Occipital lobe (tissue), 2 donors: ENCODE measurements around the gene PRSS1. TPM values are rescaled to one million over a fixed set of nuclear protein-coding genes. Genes with fewer than 3 reads are reported as not detected.
"Not testable (repeated sequence)": the region's sequence is repeated elsewhere in the genome, so short reads cannot be mapped to it uniquely, and the experiment has no call there.

Experiments used
- DNase-seq: peaks from one replicate; lab custom pipeline; 2025; lab: John Stamatoyannopoulos, UW
- total RNA-seq: library from RNA; depleted of rRNA; stranded (reverse); fragments of >200 nt; gene quantifications from one replicate; pipeline ENCODE4 v1.2.3, GENCODE V29; 2014

Gene PRSS1
- total RNA-seq, 1 donor from 2014 or later: not detected

DNA sequence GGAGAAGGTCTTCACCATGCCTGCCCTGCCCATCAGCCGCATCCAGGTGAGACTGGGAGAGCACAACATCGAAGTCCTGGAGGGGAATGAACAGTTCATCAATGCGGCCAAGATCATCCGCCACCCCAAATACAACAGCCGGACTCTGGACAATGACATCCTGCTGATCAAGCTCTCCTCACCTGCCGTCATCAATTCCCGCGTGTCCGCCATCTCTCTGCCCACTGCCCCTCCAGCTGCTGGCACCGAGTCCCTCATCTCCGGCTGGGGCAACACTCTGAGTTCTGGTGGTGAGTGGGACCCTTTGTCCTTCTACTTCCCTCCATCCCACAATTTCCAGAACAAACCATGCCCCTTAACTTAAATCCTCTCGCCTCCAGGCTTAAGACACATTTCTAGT is 24.0 kb downstream of the PRSS1 start:
- no peak for DNase-seq

DNA sequence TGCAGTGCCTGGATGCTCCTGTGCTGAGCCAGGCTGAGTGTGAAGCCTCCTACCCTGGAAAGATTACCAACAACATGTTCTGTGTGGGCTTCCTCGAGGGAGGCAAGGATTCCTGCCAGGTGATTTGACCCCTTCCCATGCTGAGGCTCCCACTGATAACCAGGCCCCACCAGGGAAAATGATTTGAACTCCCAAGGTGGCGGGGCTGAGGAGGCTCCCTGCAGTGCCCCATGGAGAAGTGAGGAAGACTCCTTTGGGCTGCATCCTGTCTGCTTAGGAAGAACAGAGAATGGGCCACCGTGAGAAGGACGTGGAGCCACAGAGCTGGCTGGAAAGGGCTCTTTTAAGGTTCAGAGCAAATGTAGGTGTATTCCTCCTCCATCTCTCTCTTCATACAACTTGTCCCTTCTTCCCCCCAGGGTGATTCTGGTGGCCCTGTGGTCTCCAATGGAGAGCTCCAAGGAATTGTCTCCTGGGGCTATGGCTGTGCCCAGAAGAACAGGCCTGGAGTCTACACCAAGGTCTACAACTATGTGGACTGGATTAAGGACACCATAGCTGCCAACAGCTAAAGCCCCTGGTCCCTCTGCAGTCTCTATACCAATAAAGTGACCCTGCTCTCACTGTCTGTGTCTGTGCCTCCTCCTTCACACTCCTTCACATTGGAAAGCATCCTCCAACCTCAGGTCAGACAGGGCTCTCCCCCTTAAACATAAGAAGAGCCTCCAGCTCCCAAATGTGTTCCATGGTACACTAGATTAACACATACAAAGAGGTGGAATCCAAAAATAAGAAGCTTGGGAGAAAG is 24.9 kb downstream of the PRSS1 start:
- no peak for DNase-seq

DNA sequence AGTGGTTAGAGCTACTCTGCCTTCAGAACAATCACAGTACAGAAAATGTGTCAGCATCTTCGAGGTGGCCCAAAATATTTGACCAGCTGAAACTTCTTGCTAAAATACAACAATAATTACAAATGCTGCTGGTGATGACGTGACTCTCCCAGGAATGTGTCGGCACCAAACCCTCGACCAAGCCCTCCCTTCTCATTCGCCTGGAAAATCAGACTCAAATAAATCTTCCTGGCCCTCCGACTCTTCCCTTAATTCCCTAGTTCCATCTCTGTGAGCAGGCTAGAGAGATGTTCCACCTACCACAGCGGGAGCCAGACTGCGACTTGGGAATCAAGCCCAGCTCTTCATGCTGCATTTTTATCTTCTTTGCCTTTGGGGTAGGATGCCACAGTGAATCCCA is 25.6 kb downstream of the PRSS1 start:
- no peak for DNase-seq

DNA sequence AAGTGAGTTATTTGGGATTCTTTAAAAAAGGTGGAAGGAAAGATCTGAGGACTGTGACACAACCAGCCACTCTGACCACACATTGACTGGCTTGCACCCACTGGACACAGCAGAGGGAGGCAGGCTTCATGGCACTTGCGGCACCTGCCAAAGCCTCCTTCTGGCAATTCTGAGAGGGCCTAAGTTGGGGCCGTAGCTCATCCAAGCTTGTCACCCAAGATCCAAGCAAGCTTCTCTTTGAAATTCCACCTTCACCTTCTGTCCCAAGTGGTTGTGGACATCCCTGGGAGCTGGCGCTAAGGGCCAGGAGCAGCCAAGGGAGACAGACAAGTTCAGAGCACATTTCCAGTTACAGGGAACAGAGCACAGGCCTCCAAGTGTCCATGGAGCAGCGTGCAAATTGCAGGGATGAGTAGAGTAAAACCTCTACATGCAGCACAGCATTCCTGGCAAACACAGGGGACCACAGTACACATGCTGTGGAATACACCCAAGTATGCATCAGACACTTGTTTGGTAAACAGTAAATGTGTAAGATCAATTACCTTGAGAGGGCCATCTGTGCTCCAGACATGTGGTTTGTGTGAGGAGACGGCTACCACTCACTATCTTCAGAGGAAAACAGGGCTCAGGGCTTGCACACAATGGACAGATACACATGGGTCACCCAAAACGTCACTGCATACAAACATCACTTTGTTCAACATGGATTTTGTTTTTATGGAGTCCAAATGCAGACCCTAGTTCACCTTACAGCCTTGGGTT is 26.3 kb downstream of the PRSS1 start:
- DNase-seq: not testable (repeated sequence)

DNA sequence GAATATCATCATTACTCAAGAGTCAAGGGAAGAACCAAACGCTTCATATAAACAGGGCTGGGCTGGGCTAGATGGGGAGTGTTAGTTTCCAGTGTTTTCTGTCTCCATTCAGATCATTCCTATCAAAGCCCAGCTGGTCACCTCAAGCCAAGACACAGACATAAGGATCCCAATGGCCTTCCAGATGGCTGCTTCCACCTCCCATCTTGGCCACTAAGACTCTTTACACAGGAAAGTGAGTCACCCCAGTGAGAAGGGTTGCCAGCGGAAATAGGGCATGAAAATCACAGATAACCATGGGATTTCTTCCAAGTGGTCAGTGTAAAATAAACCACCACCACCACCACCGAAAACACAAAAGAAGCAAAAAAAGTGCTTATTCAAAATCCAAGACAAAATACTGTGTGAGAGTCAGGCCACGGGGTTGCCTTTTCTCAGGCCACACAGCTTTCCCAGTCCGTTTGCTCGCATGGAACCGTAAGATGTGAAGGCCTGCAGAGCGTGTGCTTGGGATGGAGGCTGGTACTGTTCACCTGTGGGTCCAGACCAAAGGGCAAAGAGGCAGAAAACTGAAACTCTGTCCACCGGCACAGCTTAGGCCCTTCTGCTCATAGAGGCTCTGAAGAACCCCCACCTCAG is 27.1 kb downstream of the PRSS1 start:
- DNase-seq: no peak

DNA sequence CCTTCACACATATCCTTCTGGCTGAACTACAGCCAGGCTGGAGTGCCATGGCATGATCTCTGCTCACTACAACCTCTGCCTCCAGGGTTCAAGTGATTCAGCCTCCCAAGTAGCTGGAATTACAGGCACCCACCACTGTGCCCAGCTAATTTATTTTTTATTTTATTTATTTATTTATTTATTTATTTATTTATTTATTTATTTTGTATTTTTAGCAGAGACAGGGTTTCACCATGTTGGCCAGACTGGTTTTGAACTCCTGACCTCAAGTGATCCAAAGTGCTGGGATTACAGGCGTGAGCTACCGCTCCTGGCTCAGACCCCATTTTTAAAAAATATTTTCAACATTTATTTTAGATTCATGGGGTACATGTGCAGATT is 27.6 kb downstream of the PRSS1 start:
- not testable (repeated sequence) for DNase-seq

DNA sequence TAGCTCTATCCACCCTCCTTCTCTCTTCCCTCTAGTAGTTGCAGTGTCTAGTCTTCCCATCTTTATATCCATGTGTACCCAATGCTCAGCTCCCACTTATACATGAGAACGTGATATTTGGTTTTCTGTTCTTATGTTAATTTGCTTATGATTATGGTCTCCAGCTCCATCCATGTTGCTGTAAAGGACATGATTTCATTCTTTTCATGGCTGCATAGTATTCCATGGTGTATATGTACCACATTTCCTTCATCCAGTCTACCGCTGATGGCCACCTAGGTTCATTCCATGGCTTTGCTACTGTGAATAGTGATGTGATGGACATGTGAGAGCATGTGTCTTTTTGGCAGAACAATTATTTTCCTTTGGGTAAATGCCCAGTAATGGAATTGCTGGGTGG is 28.0 kb downstream of the PRSS1 start:
- DNase-seq: no peak

DNA sequence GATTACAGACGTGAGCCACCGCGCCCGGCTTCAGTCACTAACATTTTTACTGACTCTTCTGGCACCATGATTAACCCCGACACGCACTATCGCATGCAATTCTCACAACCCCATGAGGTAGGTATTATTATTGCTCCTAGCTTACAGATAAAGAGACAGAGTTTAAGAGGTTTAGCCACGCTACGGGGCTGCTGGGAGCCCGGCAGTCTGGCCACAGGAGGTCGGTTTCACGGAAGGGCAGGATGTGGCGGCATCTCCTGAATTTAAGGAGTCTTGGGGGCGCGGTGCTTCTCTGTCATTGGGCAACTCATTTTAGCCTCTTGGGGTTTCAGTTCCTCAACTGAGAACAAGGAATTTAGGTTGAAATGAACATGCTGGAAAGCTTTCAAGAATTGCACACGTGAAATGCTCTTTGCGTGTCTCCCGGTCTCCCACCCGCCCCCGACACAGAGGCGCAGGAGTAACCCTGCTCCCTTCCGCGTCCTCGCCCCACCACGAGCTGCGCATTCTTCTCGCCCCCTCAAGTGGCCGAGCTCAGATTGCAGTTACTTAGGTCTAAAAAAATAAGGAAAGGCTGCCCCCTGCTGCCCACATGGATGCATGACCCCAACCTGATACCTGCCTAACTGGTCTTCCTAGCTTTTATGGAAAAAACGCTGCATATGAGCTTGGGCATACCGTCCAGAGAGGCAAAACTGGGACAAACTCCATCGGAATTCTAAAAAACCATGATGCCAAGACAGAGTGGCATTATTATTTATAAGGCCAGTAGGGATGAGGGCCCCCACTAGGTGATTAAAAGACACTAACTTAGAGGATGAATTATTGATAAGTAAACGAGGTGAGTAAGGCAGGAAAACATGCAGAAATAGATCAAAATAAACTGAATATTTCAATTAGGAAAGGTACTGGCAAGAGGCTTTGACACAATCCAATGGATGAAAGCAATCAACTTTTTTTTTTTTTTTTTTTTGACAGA is 33.9 kb downstream of the PRSS1 start:
- peak; percentile 75 for DNase-seq

DNA sequence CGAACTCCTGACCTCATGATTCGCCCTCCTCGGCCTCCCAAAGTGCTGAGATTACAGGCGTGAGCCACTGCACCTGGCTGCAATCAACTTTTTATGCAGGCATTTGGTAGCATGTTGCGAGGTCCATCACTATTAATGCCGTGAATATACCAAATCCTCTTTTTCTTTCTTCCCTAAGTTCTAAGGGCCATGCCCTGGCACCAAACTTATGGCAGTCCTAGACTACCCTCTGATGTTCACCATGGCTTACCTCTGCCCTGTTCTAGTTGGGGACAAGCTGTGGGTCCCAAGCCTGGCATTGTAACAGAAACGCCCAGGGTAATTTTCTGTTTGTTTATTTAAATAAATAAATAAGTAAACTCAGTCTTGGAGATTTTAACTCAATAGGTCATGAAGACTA is 34.8 kb downstream of the PRSS1 start:
- DNase-seq: no peak

DNA sequence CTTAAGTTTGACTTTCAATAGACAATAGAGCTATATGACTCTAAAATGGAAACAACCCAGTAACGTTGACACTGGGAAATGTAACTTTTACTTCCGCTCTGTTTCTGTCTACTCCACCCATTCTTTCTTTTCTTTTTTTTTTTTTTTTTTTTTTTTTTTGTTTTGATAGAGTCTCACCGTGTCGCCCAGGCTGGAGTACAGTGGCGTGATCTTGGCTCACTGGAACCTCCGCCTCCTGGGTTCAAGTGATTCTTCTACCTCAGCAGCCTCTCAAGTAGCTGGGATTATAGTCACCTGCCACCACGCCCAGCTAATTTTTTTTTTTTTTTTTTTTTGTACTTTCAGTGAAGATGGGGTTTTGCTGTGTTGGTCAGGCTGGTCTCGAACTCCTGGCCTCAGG is 35.4 kb downstream of the PRSS1 start:
- no peak for DNase-seq

DNA sequence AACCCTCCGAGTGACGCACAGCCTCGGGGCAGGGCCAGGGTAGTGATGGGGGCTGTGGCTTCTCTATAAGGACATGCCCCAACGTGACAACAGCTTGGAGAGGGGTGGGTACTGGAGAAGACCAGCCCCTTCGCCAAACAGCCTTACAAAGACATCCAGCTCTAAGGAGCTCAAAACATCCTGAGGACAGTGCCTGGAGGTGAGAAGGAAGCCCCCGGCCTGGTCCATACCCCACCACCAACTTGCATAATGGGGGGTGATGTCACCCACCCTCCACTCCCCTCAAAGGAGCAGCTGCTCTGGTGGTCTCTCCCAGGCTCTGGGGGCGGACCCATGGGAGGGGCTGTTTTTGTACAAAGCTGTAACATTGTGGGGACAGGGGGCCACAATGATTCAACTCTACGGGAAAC is 36.6 kb downstream of the PRSS1 start:
- no peak for DNase-seq

DNA sequence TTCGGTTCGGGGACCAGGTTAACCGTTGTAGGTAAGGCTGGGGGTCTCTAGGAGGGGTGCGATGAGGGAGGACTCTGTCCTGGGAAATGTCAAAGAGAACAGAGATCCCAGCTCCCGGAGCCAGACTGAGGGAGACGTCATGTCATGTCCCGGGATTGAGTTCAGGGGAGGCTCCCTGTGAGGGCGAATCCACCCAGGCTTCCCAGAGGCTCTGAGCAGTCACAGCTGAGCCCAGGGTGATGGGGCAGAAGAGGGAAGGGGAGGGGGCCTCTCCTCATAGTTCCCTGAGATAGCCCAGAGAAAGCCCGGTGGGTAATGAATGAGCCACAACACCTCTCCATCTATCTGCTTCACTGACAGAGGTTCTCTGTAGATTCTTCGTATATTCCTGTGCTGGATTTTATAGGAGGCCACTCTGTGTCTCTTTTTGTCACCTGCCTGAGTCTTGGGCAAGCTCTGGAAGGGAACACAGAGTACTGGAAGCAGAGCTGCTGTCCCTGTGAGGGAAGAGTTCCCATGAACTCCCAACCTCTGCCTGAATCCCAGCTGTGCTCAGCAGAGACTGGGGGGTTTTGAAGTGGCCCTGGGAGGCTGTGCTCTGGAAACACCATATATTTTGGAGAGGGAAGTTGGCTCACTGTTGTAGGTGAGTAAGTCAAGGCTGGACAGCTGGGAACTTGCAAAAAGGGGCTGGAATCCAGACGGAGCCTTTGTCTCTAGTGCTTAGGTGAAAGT is 37.9 kb downstream of the PRSS1 start:
- DNase-seq: no peak

DNA sequence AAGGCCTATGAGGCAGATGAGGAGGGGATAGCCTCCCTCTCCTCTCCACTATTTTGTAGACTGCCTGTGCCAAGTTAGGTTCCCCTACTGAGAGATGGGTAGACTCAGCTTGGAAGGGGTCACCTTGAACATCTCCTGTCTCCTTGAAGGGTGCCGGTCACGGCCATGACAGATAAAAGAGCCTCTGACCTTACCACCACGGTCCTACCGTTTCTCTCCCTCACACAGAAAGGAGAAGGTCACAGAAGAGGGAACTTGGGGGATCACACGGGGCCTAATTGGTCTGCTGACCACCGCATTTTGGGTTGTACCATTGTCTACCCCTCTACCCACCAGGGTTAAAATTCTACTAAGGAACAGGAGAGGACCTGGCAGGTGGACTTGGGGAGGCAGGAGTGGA is 38.5 kb downstream of the PRSS1 start:
- no peak for DNase-seq

DNA sequence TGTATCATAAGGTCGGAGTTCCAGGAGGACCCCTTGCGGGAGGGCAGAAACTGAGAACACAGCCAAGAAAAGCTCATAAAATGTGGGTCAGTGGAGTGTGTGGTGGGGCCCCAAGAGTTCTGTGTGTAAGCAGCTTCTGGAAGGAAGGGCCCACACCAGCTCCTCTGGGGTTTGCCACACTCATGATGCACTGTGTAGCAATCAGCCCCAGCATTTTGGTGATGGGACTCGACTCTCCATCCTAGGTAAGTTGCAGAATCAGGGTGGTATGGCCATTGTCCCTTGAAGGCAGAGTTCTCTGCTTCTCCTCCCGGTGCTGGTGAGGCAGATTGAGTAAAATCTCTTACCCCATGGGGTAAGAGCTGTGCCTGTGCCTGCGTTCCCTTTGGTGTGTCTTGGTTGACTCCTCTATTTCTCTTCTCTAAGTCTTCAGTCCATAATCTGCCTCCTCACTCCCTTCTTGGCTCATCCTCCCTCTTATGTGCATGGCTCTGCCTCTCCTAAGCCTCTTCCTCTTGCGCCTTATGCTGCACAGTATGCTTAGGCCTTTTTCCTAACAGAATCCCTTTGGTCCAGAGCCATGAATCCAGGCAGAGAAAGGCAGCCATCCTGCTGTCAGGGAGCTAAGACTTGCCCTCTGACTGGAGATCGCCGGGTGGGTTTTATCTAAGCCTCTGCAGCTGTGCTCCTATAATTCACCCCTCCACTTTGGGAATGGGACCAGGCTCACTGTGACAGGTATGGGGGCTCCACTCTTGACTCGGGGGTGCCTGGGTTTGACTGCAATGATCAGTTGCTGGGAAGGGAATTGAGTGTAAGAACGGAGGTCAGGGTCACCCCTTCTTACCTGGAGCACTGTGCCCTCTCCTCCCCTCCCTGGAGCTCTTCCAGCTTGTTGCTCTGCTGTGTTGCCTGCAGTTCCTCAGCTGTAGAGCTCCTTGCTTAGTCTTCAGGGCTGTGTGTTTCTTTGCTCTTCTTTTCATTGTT is 39.3 kb downstream of the PRSS1 start:
- no peak for DNase-seq

DNA sequence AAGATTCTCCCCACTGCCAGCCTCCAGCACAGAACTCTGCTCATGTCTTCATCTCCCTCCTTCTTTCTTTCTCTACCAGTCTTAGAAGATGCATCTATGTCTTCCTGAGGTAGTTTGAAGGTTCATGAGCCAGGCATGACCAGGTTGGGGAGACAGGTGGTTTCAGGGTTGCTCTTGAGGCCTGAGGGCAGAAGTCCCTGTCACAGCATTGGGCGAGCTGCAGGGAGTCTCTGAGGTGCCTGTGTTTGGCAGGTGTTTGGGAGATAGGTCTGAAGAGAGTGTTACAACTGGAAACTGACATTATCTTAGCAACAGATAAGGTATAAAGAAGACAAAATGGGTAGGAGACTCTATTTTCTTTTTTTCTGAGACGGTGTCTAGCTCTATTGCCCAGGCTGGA is 40.2 kb downstream of the PRSS1 start:
- DNase-seq: no peak

DNA sequence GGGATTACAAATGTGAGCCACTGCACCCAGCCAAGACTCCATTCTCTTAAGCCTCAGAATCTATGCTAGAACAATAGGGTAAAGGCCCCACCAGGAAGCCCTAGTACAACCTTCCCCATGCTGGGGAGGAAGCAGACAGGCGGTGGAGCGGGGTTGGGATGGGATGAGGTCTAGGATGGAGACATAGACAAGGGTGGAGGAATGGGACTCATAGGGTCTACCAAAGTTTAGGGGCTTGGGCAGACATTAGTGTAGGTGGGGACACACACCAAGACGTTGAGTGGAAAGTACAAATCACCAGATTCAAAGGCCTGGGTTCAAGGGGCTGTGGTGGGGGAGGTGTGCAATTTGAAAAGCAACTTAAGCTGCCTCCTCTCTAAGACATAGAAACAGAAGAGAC is 40.8 kb downstream of the PRSS1 start:
- no peak for DNase-seq

DNA sequence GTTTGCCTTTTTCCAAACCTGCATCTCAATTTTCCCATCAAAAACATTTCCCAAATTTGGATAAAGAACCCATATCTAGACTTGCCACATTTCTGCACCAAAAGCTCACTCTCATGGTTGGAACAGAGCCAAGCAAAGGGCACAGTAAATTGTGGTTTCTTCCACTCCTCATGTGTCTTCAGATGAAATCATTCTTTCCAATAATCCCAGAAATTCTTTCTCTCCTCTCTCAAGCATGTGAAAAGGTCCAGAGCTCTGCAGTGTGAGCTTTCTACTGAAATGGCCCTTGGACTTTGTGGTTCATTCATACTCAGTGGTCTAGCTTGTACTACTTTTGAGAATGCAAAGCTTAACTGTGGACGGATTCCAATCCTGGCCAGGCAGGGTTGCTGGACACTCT is 41.3 kb downstream of the PRSS1 start:
- DNase-seq: no peak

DNA sequence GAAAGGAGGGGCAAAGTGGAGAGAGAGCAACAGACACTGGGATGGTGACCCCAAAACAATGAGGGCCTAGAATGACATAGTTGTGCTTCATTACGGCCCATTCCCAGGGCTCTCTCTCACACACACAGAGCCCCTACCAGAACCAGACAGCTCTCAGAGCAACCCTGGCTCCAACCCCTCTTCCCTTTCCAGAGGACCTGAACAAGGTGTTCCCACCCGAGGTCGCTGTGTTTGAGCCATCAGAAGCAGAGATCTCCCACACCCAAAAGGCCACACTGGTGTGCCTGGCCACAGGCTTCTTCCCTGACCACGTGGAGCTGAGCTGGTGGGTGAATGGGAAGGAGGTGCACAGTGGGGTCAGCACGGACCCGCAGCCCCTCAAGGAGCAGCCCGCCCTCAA is 42.2 kb downstream of the PRSS1 start:
- DNase-seq: no peak

DNA sequence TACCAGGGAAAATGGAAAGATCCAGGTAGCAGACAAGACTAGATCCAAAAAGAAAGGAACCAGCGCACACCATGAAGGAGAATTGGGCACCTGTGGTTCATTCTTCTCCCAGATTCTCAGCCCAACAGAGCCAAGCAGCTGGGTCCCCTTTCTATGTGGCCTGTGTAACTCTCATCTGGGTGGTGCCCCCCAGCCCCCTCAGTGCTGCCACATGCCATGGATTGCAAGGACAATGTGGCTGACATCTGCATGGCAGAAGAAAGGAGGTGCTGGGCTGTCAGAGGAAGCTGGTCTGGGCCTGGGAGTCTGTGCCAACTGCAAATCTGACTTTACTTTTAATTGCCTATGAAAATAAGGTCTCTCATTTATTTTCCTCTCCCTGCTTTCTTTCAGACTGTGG is 42.9 kb downstream of the PRSS1 start:
- no peak for DNase-seq
